ENCODE results near the gene RPEL1. TPM values are rescaled to one million over a fixed set of nuclear protein-coding genes. Genes with fewer than 3 reads are reported as not detected.

RPEL1 gene
- total RNA-seq, 1 donor from 2014 or later: not detected

- Histone ChIP-seq H3K27ac (no peak overlapping the region), H3K4me3 (no peak overlapping the region), H3K27me3 (peaks cover 20% of the 10 kb centered on the region), H3K9me3 (no peaks in the 10 kb centered on the region), H3K4me1 (peaks cover 16% of the 10 kb centered on the region), H3K36me3 (no peaks in the 10 kb centered on the region)
- no peak for DNase-seq (ENCODE audit: extremely low spot score in 2 of 2)
- no peak for TF ChIP-seq POLR2AphosphoS5 (IDR thresholded peaks at IDR 0.05; ENCODE audit: insufficient read depth in 1 of 2, low read depth in 1 of 2)
- no peak for TF ChIP-seq CTCF (IDR thresholded peaks at IDR 0.05)
- no peak for TF ChIP-seq POLR2A (IDR thresholded peaks at IDR 0.05)
- intact Hi-C loops (cut with DNase I): no loop called here
Measured at GRCh38 chr10:103280031-103280430, 34.3 kb downstream of the RPEL1 start.

GRCh38 chr10:103280506-103280905 is 34.8 kb downstream of the RPEL1 start:
- H3K27me3 ChIP-seq: peaks cover 20% of the 10 kb centered on the region
- no peak for DNase-seq (ENCODE audit: extremely low spot score in 2 of 2)

GRCh38 chr10:103281753-103282152 is 36.1 kb downstream of the RPEL1 start:
- no peaks in the 10 kb centered on the region for H3K9me3 ChIP-seq
- H3K4me1 ChIP-seq: peaks cover 13% of the 10 kb centered on the region
- no peak for TF ChIP-seq POLR2AphosphoS5 (IDR thresholded peaks at IDR 0.05; ENCODE audit: insufficient read depth in 1 of 2, low read depth in 1 of 2)
- TF ChIP-seq POLR2A (IDR thresholded peaks at IDR 0.05): no peak
- TF ChIP-seq CTCF (IDR thresholded peaks at IDR 0.05): no peak
- no peak overlapping the region for H3K4me3 ChIP-seq
- H3K36me3 ChIP-seq: no peaks in the 10 kb centered on the region
- intact Hi-C loops (cut with DNase I): no loop called here
- peaks cover 18% of the 10 kb centered on the region for H3K27me3 ChIP-seq
- DNase-seq (ENCODE audit: extremely low spot score in 2 of 2): no peak
- no peak overlapping the region for H3K27ac ChIP-seq

More at GRCh38 chr10:103280506-103280905, 34.8 kb downstream of the RPEL1 start:
- no peak overlapping the region for H3K27ac ChIP-seq
- H3K9me3 ChIP-seq: no peaks in the 10 kb centered on the region
- TF ChIP-seq POLR2A (IDR thresholded peaks at IDR 0.05) (no peak), POLR2AphosphoS5 (IDR thresholded peaks at IDR 0.05; ENCODE audit: insufficient read depth in 1 of 2, low read depth in 1 of 2) (no peak), CTCF (IDR thresholded peaks at IDR 0.05) (no peak)
- H3K4me1 ChIP-seq: peaks cover 16% of the 10 kb centered on the region
- no peak overlapping the region for H3K4me3 ChIP-seq
- intact Hi-C loops (cut with DNase I): no loop called here
- no peaks in the 10 kb centered on the region for H3K36me3 ChIP-seq

GRCh38 chr10:103282961-103283360 is 37.3 kb downstream of the RPEL1 start:
- DNase-seq (ENCODE audit: extremely low spot score in 2 of 2): no peak
- TF ChIP-seq POLR2A (IDR thresholded peaks at IDR 0.05) (no peak), POLR2AphosphoS5 (IDR thresholded peaks at IDR 0.05; ENCODE audit: insufficient read depth in 1 of 2, low read depth in 1 of 2) (no peak), CTCF (IDR thresholded peaks at IDR 0.05) (no peak)
- H3K27me3 ChIP-seq: peaks cover 5% of the 10 kb centered on the region
- peaks cover 2% of the 10 kb centered on the region for H3K4me1 ChIP-seq
- H3K27ac ChIP-seq: no peak overlapping the region
- H3K36me3 ChIP-seq: no peaks in the 10 kb centered on the region
- H3K9me3 ChIP-seq: no peaks in the 10 kb centered on the region
- H3K4me3 ChIP-seq: no peak overlapping the region
- intact Hi-C loops (cut with DNase I): no loop called here

GRCh38 chr10:103284170-103284569 is 38.5 kb downstream of the RPEL1 start:
- Histone ChIP-seq H3K27ac (no peak overlapping the region), H3K27me3 (no peaks in the 10 kb centered on the region), H3K4me1 (no peaks in the 10 kb centered on the region), H3K36me3 (no peaks in the 10 kb centered on the region), H3K9me3 (no peaks in the 10 kb centered on the region), H3K4me3 (no peak overlapping the region)
- TF ChIP-seq POLR2AphosphoS5 (IDR thresholded peaks at IDR 0.05; ENCODE audit: insufficient read depth in 1 of 2, low read depth in 1 of 2): no peak
- no peak for TF ChIP-seq CTCF (IDR thresholded peaks at IDR 0.05)
- no peak for TF ChIP-seq POLR2A (IDR thresholded peaks at IDR 0.05)
- intact Hi-C loops (cut with DNase I): no loop called here
- no peak for DNase-seq (ENCODE audit: extremely low spot score in 2 of 2)

All from vagina (tissue), 2 donors.